ENCODE measurements around the gene SCTR. TPM values are rescaled to one million over a fixed set of nuclear protein-coding genes. Genes with fewer than 3 reads are reported as not detected.

The SCTR gene
- total and polyA plus RNA-seq, 2 of the 8 experiments (the other 6 are each of a cell fraction or from before 2014, with no cell fraction given), result 0.15 TPM; not detected in 1

DNA sequence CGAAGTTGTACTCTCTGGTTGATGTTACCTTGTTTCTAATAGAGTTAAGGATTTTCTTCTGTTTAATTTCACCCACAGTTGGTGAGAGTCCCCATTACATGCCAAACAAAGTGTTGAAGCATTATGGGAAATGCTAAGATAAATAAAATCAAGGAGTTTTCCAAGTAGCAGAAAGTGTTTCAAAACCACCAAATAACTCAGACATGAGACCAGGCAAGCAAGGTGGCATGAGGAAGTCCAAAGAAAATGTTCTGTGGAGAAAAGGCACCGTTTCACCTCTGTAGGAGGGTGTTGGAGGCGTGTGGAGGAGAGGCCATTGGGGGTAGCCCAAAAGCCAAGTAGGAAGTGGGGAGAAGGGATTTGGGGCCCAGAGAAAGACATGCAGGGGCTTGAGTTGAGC lies 28.6 kb upstream of the SCTR start (continued):
- no peak for TF ChIP-seq BRCA1 (IDR thresholded peaks at IDR 0.05; ENCODE audit: low read depth, low read length)
- TF ChIP-seq RBBP5 (IDR thresholded peaks at IDR 0.05; ENCODE audit: borderline replicate concordance, low read depth, low read length), result no peak
- no peak for TF ChIP-seq POLR2AphosphoS5 (IDR thresholded peaks at IDR 0.05; ENCODE audit: low read depth, low read length)
- no peak for TF ChIP-seq SIX5 (IDR thresholded peaks at IDR 0.05; ENCODE audit: low read depth, low read length)
- TF ChIP-seq RFX5 (IDR thresholded peaks at IDR 0.05; ENCODE audit: borderline replicate concordance, low read depth, low read length), result no peak
- no peak for TF ChIP-seq KDM1A (IDR thresholded peaks at IDR 0.05; ENCODE audit: borderline replicate concordance, low read length)

Data from H1 (cell line).